NCI-H2107 treated with DMSO at 0.1 percent for 48 hours (cell line): ENCODE measurements around the gene C16orf46.
A peak's percentile ranks its signal among the peaks of the same experiment; 100 is the strongest.

Experiments
- DNase-seq: peaks from one replicate; lab custom pipeline; 2025; ENCODE audit not compliant: unreplicated experiment; lab: John Stamatoyannopoulos, UW

Gene C16orf46

DNA sequence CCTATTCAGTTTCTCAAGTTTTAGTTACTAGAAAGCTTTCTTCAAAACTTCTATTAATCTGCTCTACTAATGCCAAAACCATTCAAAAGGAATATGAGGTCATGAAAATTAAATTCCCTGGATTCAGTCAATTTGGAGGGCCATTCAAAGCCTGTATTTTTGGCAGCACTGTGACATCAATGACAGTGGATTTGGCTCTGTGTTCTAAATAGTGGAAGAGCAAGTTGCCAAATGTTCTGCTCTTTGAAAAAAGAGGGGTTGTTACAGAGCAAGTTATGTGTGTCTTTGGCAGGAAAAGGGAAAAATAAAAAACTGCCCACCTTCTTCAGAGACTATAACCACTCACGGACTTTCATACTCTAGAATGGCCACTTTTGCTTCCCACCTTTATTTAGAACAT, 3.2 kb upstream of the C16orf46 start:
- DNase-seq: no peak

DNA sequence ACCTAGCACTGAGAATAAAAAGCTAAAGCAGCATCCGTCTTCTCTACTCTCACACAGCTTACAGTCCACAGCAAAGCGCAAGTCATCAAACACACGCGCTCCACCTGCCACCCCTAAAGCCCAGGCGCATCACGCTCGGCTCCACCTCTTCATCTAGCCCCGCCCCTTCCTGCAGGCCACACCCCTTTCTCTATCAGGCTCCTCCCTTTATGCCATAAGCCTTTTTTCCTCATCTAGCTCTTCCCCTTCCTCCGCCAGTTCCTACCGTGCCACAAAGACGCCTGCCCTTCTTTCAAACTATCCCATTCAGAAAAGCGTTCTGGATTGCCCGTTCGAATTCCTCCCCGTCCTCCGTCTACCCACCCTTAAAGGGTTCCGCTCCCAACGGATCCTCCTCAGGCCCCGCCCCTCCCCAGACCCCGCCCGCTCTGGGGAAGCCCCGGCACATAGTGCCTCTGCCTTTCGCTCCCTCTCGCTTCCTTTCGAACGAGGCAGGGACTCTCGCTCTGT, 417 bp downstream of the C16orf46 start:
- peak; percentile 91 for DNase-seq

DNA sequence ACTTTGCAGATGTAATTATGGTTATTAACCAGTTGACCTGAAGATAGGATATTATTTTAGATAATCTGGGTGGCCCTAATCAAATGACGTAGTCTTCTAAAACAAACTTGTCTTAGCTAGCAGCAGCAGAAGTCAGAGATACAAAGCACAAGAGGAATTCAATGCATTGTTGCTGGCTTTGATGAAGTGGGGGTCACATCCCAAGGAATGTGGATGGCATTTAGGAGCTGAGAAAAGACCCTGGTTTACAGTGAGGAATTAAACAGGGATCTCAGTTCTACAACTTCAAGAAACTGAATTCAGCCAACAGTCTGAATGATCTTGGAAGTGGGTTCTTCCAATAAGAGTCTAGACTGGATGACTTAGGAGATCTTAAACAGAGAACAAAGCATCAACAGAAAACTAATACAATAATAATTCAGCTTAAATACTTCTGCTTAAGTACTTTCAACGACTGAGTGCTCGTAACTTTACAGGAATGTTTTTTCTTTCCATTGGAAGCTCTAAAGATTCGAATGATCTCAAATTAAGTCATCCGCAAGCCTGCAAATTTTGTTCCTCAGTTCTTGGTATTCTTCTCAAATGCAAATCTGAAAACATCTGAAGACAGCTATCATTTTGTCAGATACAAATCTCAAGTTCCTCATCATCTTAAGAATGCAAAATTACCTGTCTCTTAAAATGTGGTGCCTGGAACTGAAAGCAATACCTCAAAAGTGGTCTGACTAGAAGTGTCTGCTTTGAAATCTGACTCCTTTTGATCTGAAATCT, 3.3 kb downstream of the C16orf46 start:
- DNase-seq: no peak

GRCh38 chr16:81071805-81072204, 5.2 kb downstream of the C16orf46 start:
- no peak for DNase-seq

- no peak for DNase-seq
Observed at GRCh38 chr16:81070979-81071378, 6.1 kb downstream of the C16orf46 start.

GRCh38 chr16:81069063-81069462, 8.0 kb downstream of the C16orf46 start:
- DNase-seq: no peak

DNA sequence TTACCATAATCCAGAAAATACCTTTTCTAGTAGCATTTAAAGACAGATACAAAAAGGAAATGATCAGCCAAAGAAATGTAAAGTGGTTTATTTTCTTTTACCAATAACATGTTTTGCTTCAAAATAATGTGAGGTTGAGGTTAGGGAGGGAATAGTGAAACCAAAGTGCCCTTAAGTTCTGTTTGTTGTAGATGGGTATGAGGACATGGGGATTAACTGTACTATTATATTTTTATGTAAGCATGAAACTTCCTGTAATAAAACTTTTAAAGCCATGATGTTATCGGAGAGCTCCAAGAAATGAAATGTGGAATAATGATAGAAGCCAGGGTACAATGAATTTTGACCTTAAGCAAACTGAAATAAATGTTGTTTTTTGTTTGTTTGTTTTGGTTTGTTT, 9.9 kb downstream of the C16orf46 start:
- DNase-seq: no peak

DNA sequence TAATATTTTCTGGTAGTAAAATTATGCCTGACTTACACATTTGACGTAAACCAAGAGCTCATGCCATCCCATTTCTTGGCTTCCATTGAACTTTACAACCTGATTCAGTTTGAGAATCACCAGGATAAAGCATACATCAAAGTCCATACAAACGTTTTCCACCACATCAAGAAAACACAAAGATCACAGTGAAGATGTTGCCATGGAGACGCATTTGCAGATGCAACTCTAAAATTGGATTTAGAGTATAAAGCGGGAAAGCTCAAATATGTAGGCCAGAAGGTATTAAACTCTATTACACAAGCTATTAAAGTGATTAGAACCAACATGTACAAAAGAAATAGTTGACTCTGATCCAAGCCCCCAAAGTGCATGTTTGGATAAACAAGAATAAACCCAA, 10.4 kb downstream of the C16orf46 start:
- no peak for DNase-seq

DNA sequence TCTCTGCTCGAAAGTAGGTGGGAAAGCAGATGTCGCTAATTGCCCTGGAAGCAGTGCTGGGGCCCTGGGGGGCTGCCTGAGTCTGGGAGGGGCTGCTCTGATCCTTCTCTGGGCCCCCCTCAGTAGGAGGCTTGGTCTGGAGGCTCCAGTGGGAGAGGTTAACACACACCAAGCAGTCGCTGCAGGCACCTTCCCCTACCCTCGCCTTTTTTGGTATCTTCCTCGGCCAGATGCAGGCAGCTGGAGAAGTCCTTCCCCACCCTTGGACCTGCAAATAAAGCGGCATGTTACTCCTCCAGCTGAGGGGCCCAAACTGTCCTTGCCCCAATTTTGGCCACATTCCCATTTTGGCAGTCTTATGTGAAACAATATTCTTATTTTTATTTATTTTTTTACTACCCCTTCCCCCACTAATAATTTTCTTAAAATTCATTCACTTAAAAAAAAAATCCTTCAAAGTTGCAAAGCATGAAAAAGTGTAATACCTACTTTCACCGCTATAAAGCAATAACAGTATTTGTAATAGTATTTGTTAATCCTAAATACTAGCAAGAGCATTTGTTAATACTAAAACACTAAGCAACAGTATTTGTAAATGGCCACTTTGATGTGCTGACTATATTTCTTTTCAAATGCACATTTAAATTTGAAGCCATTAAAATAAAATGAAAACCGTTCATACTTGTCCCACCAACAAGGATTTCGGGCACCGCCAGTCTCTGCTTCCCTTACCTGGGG, 15.0 kb downstream of the C16orf46 start:
- DNase-seq: no peak

- no peak for DNase-seq
Observed at GRCh38 chr16:81061307-81061640, 15.8 kb downstream of the C16orf46 start.

DNA sequence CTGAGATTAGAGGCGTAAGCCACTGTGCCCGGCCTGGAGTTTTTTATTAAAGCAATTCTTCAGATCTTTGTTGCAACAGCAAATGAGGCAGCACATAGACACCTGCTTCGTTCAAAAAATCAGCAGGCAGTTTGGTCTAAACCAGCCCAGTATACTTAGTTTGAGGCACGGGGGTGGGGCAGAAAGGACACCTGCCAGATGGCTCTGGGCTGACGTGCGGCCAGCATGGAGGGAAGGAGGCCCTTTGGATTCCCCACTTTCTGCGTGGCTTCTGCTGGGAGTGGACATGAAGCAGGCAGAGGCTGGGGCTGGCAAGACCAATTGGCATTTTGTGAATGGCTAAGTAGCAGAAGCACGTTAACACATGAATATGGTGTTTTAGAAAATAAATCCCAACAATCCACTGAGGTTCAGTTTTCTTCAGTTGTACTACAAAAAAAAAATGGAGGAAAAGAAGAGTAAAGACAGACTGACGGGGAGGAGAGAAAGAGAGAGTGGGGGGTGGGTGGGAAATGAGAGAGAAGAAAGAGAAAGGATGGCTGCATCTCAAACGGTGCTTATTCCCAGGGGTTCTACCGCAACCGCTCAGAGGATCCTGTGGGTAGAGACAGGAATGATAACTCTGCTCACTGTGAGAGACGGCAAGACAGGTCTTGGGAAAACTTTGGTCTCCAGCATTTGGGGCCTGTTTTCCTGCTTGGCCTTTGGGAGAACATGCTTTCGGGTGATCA, 16.3 kb downstream of the C16orf46 start:
- no peak for DNase-seq

DNA sequence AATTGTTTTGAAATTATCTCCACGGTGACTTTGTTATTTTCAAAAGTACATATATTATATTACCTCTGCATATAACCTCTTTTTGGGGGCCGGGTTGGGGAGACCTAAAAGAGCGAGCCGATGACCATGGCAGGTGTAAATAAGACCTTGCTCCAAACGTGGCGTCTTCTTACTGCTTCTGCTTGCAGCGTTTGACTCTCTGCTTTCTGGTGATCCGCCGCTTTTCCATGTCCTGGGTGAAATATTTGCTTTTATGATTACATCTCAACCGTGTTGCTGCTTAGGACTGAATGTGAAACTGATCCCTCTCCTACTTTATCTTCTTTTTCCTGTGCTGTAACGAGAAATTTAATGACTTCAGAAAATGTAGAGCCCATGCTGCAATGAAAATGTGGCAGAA, 23.3 kb downstream of the C16orf46 start:
- no peak for DNase-seq

- DNase-seq: no peak
Observed at GRCh38 chr16:81042821-81043220, 34.2 kb downstream of the C16orf46 start.

- no peak for DNase-seq
Observed at GRCh38 chr16:81041696-81042095, 35.3 kb downstream of the C16orf46 start.

GRCh38 chr16:81040842-81041241, 36.2 kb downstream of the C16orf46 start:
- DNase-seq: no peak

GRCh38 chr16:81040131-81040530, 36.9 kb downstream of the C16orf46 start:
- no peak for DNase-seq

GRCh38 chr16:81036751-81037350, 40.2 kb downstream of the C16orf46 start:
- no peak for DNase-seq

GRCh38 chr16:81035975-81036750, 40.9 kb downstream of the C16orf46 start:
- no peak for DNase-seq

DNA sequence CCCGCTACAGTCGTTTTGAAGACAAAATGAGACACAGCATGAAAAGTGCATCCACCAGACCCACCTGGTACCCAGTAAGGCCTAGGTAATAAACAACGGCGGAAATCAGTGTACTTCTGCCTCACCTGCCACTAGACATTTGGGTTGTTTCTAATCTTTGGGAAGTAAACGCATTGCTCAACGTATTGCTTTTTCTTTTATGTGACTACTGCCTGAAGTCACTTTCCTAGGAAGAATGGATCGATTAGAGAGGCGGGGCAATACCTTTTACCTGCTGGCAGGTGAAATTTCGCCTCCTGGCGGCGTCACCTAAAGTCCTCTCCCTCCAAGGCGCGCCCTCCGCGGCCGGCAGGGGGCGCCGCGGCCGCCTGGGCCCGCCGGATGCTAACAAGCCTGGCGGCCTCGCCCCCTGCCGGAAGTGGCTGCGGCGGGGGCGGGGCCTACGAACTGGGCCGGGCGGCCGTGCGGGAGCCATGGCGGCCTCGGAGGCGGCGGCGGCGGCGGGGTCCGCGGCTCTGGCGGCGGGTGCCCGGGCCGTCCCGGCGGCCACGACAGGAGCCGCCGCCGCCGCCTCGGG, 41.6 kb downstream of the C16orf46 start, which contains the start of gene ATMIN:
Gene ATMIN (plus strand): TSS at position 445 of the 577 bp plus-strand sequence. CDS start 29 bp downstream, at position 474.
- DNase-seq: peak; percentile 80
